Endodermal cell (in vitro differentiated cells): ENCODE results near the gene GFOD1. TPM values are rescaled to one million over a fixed set of nuclear protein-coding genes. Genes with fewer than 3 reads are reported as not detected.
"Not testable (repeated sequence)": the region's sequence is repeated elsewhere in the genome, so short reads cannot be mapped to it uniquely, and the experiment has no call there.

Experiments used
- DNase-seq: peaks from one replicate; pipeline ENCODE4 v3.0.0-alpha.2; 2017
- H3K27ac ChIP-seq: 2 replicates; pipeline ENCODE4 v1.5.1; 2013; ENCODE audit warnings: mild to moderate bottlenecking, low read depth, low read length, moderate library complexity
- H3K27me3 ChIP-seq: 2 replicates; pipeline ENCODE4 v1.6.1; 2013; ENCODE audit warnings: mild to moderate bottlenecking, low read length, moderate library complexity; ENCODE audit not compliant: insufficient read depth, control insufficient read depth, poor library complexity, severe bottlenecking
- H3K36me3 ChIP-seq: 2 replicates; pipeline ENCODE4 v1.7.0; 2013; ENCODE audit warnings: mild to moderate bottlenecking, low read length, moderate library complexity; ENCODE audit not compliant: control insufficient read depth, insufficient read depth
- H3K4me1 ChIP-seq: one replicate; pipeline ENCODE4 v1.7.0; 2013; ENCODE audit warnings: low read length; ENCODE audit not compliant: control insufficient read depth, insufficient read depth
- H3K4me3 ChIP-seq: 2 replicates; pipeline ENCODE4 v1.5.1; 2013; ENCODE audit warnings: mild to moderate bottlenecking, low read length, moderate library complexity
- H3K9ac ChIP-seq: 2 replicates; pipeline ENCODE4 v1.6.1; 2013; ENCODE audit warnings: mild to moderate bottlenecking, low read length, moderate library complexity; ENCODE audit not compliant: poor library complexity, severe bottlenecking; ENCODE audit errors: extremely low read depth
- H3K9me3 ChIP-seq: 2 replicates; pipeline ENCODE4 v1.6.1; 2013; ENCODE audit warnings: mild to moderate bottlenecking, low read length, moderate library complexity; ENCODE audit not compliant: control insufficient read depth
- H3K27ac Mint-ChIP-seq: 2 replicates; pipeline ENCODE4 v1.8.0; 2020; ENCODE audit warnings: mixed read lengths
- H3K27me3 Mint-ChIP-seq: 2 replicates; pipeline ENCODE4 v1.8.0; 2021; ENCODE audit warnings: mild to moderate bottlenecking, mixed read lengths; ENCODE audit not compliant: insufficient read depth
- H3K36me3 Mint-ChIP-seq: 2 replicates; pipeline ENCODE4 v1.8.0; 2020; ENCODE audit warnings: low read depth, mixed read lengths
- H3K4me1 Mint-ChIP-seq: 2 replicates; pipeline ENCODE4 v1.8.0; 2020; ENCODE audit warnings: mixed read lengths
- H3K4me3 Mint-ChIP-seq: 2 replicates; pipeline ENCODE4 v1.8.0; 2020; ENCODE audit warnings: mild to moderate bottlenecking, moderate library complexity, mixed read lengths
- H3K9me3 Mint-ChIP-seq: 2 replicates; pipeline ENCODE4 v1.8.0; 2020; ENCODE audit warnings: mild to moderate bottlenecking, mixed read lengths
- CTCF ChIP-seq: fragments of 200-600 bp; sonication (generic); conservative IDR thresholded peaks from 2 replicates; pipeline ENCODE4 v1.5.0; 2021; ENCODE audit warnings: antibody characterized with exemption, mild to moderate bottlenecking
- WGBS, 2 experiments: methylation state at CpG; one replicate each; pipeline versions ENCODE4 v1.1.5 to v1.1.7; 2013; ENCODE audit warnings: missing lambda C conversion rate in 2 of 2, mixed read lengths in 1 of 2; ENCODE audit not compliant: insufficient coverage in 1 of 2, insufficient read length in 1 of 2; 5-methylcytosine and 5-hydroxymethylcytosine counted together
- total RNA-seq, 2 donors: library from RNA; stranded (reverse); fragmentation: NEBNext Ultra II Directional in 1 of 2; extraction: Animal tissue kit (Norgen Biotek cat#: 25700) in 1 of 2; gene quantifications; 2 replicates in 1 of 2; 3 replicates in 1 of 2; pipeline ENCODE4 v1.2.1, GENCODE V29; 2021

Gene GFOD1
- total RNA-seq, 2 donors from 2014 or later, result 0.71 to 1.9 TPM

- Mint-ChIP-seq H3K4me3 (no peak overlapping the region), H3K9me3 (no peaks in the 10 kb centered on the region), H3K27me3 (no peaks in the 10 kb centered on the region), H3K36me3 (no peaks in the 10 kb centered on the region), H3K27ac (no peak overlapping the region), H3K4me1 (no peaks in the 10 kb centered on the region)
- Histone ChIP-seq H3K4me3 (no peak overlapping the region), H3K9me3 (no peaks in the 10 kb centered on the region), H3K36me3 (no peaks in the 10 kb centered on the region), H3K27ac (no peak overlapping the region), H3K9ac (no peak overlapping the region), H3K27me3 (no peaks in the 10 kb centered on the region), H3K4me1 (no peaks in the 10 kb centered on the region)
- TF ChIP-seq CTCF, result no peak
- WGBS, 2 experiments, result 89 to 95% methylated on average over 4 to 6 of the region's 6 CpGs
- DNase-seq, result peak; percentile 26
Observed at GRCh38 chr6:13434777-13435176, 52.6 kb downstream of the GFOD1 start.

GRCh38 chr6:13434135-13434775, 53.1 kb downstream of the GFOD1 start:
- not testable (repeated sequence) for H3K4me3 ChIP-seq

GRCh38 chr6:13433709-13434121, 53.7 kb downstream of the GFOD1 start:
- H3K9me3 ChIP-seq, result no peaks in the 10 kb centered on the region
- no peak for TF ChIP-seq CTCF
- no peaks in the 10 kb centered on the region for H3K27me3 ChIP-seq
- Mint-ChIP-seq H3K27me3 (no peaks in the 10 kb centered on the region), H3K27ac (no peak overlapping the region), H3K4me1 (peaks cover 2% of the 10 kb centered on the region), H3K36me3 (no peaks in the 10 kb centered on the region), H3K4me3 (no peak overlapping the region), H3K9me3 (no peaks in the 10 kb centered on the region)
- H3K36me3 ChIP-seq, result no peaks in the 10 kb centered on the region
- no peak overlapping the region for H3K4me3 ChIP-seq
- no peak overlapping the region for H3K9ac ChIP-seq
- peak; percentile 10 for DNase-seq
- no peak overlapping the region for H3K27ac ChIP-seq
- no peaks in the 10 kb centered on the region for H3K4me1 ChIP-seq
- WGBS, 2 experiments, result 95 to 97% methylated on average over 5 of the region's 5 CpGs

More at GRCh38 chr6:13434135-13434775, 53.1 kb downstream of the GFOD1 start:
- not testable (repeated sequence) for H3K36me3 ChIP-seq, DNase-seq, H3K9me3 ChIP-seq, H3K27ac Mint-ChIP-seq, H3K36me3 Mint-ChIP-seq, H3K4me1 Mint-ChIP-seq, H3K27me3 Mint-ChIP-seq, H3K4me3 Mint-ChIP-seq, H3K4me1 ChIP-seq, H3K27ac ChIP-seq, H3K27me3 ChIP-seq, H3K9me3 Mint-ChIP-seq, H3K9ac ChIP-seq
